Measurements from ENCODE around the gene PDCD4. TPM values are rescaled to one million over a fixed set of nuclear protein-coding genes. Genes with fewer than 3 reads are reported as not detected.

PDCD4 gene
- total and polyA plus RNA-seq, 2 of the 8 experiments (the other 6 are each of a cell fraction or from before 2014, with no cell fraction given) = 3.3 to 26.8 TPM

DNA sequence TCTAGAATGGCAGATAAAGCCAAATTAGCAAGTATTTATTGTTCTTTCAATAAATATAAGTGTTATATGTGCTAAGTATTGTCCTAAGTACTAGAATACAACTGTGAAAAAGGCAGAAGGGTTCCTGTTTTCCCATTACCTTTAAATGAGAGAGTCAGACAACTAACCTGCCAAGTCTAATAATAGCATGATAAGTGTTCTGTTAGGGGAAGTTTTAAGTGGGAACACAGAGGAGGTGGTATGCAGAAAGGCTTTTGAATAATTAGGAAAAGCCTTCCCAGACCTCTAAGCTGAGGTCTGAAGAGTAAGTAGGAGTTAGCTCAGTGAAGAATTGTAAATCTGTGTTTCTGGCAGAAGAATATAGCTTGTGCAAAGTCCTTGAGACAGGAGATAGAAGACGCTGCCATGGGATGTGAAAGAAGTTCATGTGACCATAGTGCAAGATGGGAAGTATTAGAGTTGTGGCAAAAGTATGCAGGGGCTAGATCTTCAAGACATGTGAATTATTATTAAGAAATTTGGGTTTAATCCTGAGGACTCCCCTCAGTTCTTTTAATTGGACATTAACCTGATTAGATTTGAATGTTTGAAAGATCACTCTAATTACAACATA lies 60.1 kb downstream of the PDCD4 start:
- CTCF ChIA-PET (ENCODE audit: partially characterized antibody) = interaction anchor here (1.2 kb wide), 1 partner anchor 9 kb away, joined by 3 read pairs; no protein-coding TSS in a partner anchor
- WGBS, 2 experiments (ENCODE audit: extremely low coverage in 1 of 2, insufficient coverage in 1 of 2, insufficient read length in 1 of 2, insufficient replicate concordance in 2 of 2, low coverage in 1 of 2, low lambda C conversion rate in 2 of 2, missing lambda C conversion rate in 1 of 2) = 85% methylated on average over 1 of the region's 1 CpG; no CpG with 5 or more reads in 1 of the 2 experiments
- TF ChIP-seq POLR2A (IDR thresholded peaks at IDR 0.05; ENCODE audit: control extremely low read depth in 1 of 2, low read depth in 2 of 2, low read length in 2 of 2) = no peak
- no peak for TF ChIP-seq SIRT6 (IDR thresholded peaks at IDR 0.05; ENCODE audit: low read length)
- TF ChIP-seq ASH2L (IDR thresholded peaks at IDR 0.05; ENCODE audit: low read length) = no peak
- TF ChIP-seq RXRA (IDR thresholded peaks at IDR 0.05; ENCODE audit: insufficient read depth, low read depth, low read length) = no peak
- TF ChIP-seq GABPA (IDR thresholded peaks at IDR 0.05; ENCODE audit: borderline replicate concordance, insufficient read depth, low read length) = no peak
- TF ChIP-seq CHD1 (IDR thresholded peaks at IDR 0.05; ENCODE audit: low read depth, low read length) = no peak
- no peak for TF ChIP-seq SP1 (IDR thresholded peaks at IDR 0.05; ENCODE audit: low read depth, low read length)
- TF ChIP-seq HDAC2 (IDR thresholded peaks at IDR 0.05; ENCODE audit: borderline replicate concordance in 1 of 2, low read depth in 2 of 2, low read length in 2 of 2) = no peak
- TF ChIP-seq, protein P1, sequence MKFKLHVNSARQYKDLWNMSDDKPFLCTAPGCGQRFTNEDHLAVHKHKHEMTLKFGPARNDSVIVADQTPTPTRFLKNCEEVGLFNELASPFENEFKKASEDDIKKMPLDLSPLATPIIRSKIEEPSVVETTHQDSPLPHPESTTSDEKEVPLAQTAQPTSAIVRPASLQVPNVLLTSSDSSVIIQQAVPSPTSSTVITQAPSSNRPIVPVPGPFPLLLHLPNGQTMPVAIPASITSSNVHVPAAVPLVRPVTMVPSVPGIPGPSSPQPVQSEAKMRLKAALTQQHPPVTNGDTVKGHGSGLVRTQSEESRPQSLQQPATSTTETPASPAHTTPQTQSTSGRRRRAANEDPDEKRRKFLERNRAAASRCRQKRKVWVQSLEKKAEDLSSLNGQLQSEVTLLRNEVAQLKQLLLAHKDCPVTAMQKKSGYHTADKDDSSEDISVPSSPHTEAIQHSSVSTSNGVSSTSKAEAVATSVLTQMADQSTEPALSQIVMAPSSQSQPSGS (IDR thresholded peaks at IDR 0.05; ENCODE audit: low read length) = no peak
- no peak for TF ChIP-seq FOSL1 (IDR thresholded peaks at IDR 0.05; ENCODE audit: insufficient read depth, low read depth, low read length)
- no peak for TF ChIP-seq RBBP5 (IDR thresholded peaks at IDR 0.05; ENCODE audit: borderline replicate concordance, low read depth, low read length)
- TF ChIP-seq SUZ12 (IDR thresholded peaks at IDR 0.05; ENCODE audit: low read length) = no peak

More for the DNA sequence above, 60.1 kb downstream of the PDCD4 start:
- POLR2A ChIA-PET (ENCODE audit: partially characterized antibody) = no interaction called here
- Histone ChIP-seq H3K79me1 (ENCODE audit: low read depth, low read length) (peaks cover 4% of the 10 kb centered on the region; the same call in 1 of the 2 replicates), H2BK12ac (ENCODE audit: low read depth, low read length) (no peak overlapping the region), H4K5ac (ENCODE audit: insufficient read length, low read depth, low read length) (no peak overlapping the region), H3K4me3 (ENCODE audit: extremely low read depth in 1 of 4, insufficient read depth in 2 of 4, low read depth in 3 of 4, low read length in 4 of 4) (no peak overlapping the region), H2AK5ac (ENCODE audit: low read depth, low read length) (no peak overlapping the region), H2BK120ac (replicated peaks; ENCODE audit: low read depth, low read length) (no peak overlapping the region), H2BK15ac (ENCODE audit: low read length) (no peak overlapping the region), H4K20me1 (replicated peaks in 1 of 2; ENCODE audit: control insufficient read depth in 1 of 2, insufficient read depth in 2 of 2, low read length in 2 of 2) (peaks cover 1 to 5% of the 10 kb centered on the region in 2 experiments), H3K4me1 (replicated peaks in 1 of 4; ENCODE audit: control insufficient read depth in 3 of 4, insufficient read depth in 4 of 4, low read length in 3 of 4) (peaks cover 0 to 3% (median 0%) of the 10 kb centered on the region in 4 experiments; a peak in 1 of 7 replicates), H3K4ac (replicated peaks; ENCODE audit: insufficient read length, low read depth, low read length) (no peak overlapping the region), H3K9ac (replicated peaks in 1 of 4; ENCODE audit: extremely low read depth in 1 of 4, low read depth in 3 of 4, low read length in 3 of 4) (no peak overlapping the region), H3K18ac (ENCODE audit: extremely low read depth, low read length) (no peak overlapping the region), H3K9me3 (ENCODE audit: insufficient read depth in 2 of 2, low read depth in 1 of 2, low read length in 1 of 2) (no peaks in the 10 kb centered on the region), H3K4me2 (ENCODE audit: insufficient read depth in 1 of 2, low read depth in 2 of 2, low read length in 2 of 2) (no peak overlapping the region), H2AFZ (ENCODE audit: low read length) (no peak overlapping the region), H2BK5ac (ENCODE audit: low read depth, low read length) (no peak overlapping the region), H3K23me2 (ENCODE audit: low read depth, low read length) (no peaks in the 10 kb centered on the region), H3K27ac (ENCODE audit: low read depth, low read length) (no peak overlapping the region), H3K36me3 (ENCODE audit: control insufficient read depth in 2 of 4, insufficient read depth in 4 of 4, low read length in 3 of 4) (no peaks in the 10 kb centered on the region), H3K14ac (ENCODE audit: insufficient read length) (no peak overlapping the region), H2BK20ac (ENCODE audit: low read length) (no peak overlapping the region), H3K27me3 (replicated peaks in 1 of 4; ENCODE audit: control insufficient read depth in 3 of 4, extremely low read depth in 1 of 4, insufficient read depth in 3 of 4, low read length in 3 of 4) (no peaks in the 10 kb centered on the region), H3K56ac (replicated peaks; ENCODE audit: insufficient read length, low read depth, low read length) (no peak overlapping the region), H4K91ac (replicated peaks; ENCODE audit: insufficient read length, low read length) (no peak overlapping the region), H4K8ac (ENCODE audit: extremely low read depth, insufficient read depth, low read length) (no peak overlapping the region), H3K79me2 (ENCODE audit: control insufficient read depth in 1 of 2, insufficient read depth in 2 of 2, low read length in 2 of 2) (peaks cover 4 to 100% of the 10 kb centered on the region in 2 experiments), H3K23ac (ENCODE audit: insufficient read length) (no peak overlapping the region)
- DNase-seq (ENCODE audit: low read depth in 1 of 2, low spot score in 2 of 2) (no peak), FAIRE-seq (no peak)
